Neural progenitor cell (in vitro differentiated cells): ENCODE measurements around the gene TMEM183A. TPM values are rescaled to one million over a fixed set of nuclear protein-coding genes. Genes with fewer than 3 reads are reported as not detected.
"Not testable (repeated sequence)": the region's sequence is repeated elsewhere in the genome, so short reads cannot be mapped to it uniquely, and the experiment has no call there.

Source experiments
- DNase-seq: peaks from one replicate; pipeline ENCODE4 v3.0.0-alpha.2; 2016; ENCODE audit warnings: low spot score
- H2AFZ ChIP-seq: fragments of 200-600 bp; sonication (generic); replicated peaks from 2 replicates; pipeline ENCODE4 v1.6.1; 2016; ENCODE audit warnings: antibody characterized with exemption
- H3F3A ChIP-seq: fragments of 200-600 bp; sonication (generic); 2 replicates; pipeline ENCODE4 v1.6.1; 2016; ENCODE audit warnings: antibody characterized with exemption, low read depth
- H3K27ac ChIP-seq: fragments of 200-600 bp; sonication (generic); 2 replicates; pipeline ENCODE4 v1.5.1; 2016; ENCODE audit warnings: mild to moderate bottlenecking
- H3K27me3 ChIP-seq: fragments of 200-600 bp; sonication (generic); 2 replicates; pipeline ENCODE4 v1.6.1; 2016; ENCODE audit warnings: mild to moderate bottlenecking, moderate library complexity
- H3K36me3 ChIP-seq: fragments of 200-600 bp; sonication (generic); 2 replicates; pipeline ENCODE4 v1.5.1; 2016
- H3K4me1 ChIP-seq: fragments of 200-600 bp; sonication (generic); 2 replicates; pipeline ENCODE4 v1.6.1; 2016; ENCODE audit warnings: mixed run types
- H3K4me2 ChIP-seq: fragments of 200-600 bp; sonication (generic); 2 replicates; pipeline ENCODE4 v1.6.1; 2016
- H3K4me3 ChIP-seq: fragments of 200-600 bp; sonication (generic); 2 replicates; pipeline ENCODE4 v1.5.1; 2016
- H3K79me2 ChIP-seq: fragments of 200-600 bp; sonication (generic); 2 replicates; pipeline ENCODE4 v1.6.1; 2016; ENCODE audit warnings: low read depth
- H3K9ac ChIP-seq: fragments of 200-600 bp; sonication (generic); 2 replicates; pipeline ENCODE4 v1.6.1; 2016
- H3K9me3 ChIP-seq: fragments of 200-600 bp; sonication (generic); 2 replicates; pipeline ENCODE4 v1.5.1; 2016; ENCODE audit warnings: low read depth
- H4K20me1 ChIP-seq: fragments of 200-600 bp; sonication (generic); 2 replicates; pipeline ENCODE4 v1.6.1; 2016; ENCODE audit warnings: low read depth
- H3K27ac Mint-ChIP-seq: 3 replicates; pipeline ENCODE4 v1.8.0; 2021; ENCODE audit warnings: mixed read lengths
- H3K27me3 Mint-ChIP-seq: 2 replicates; pipeline ENCODE4 v1.8.0; 2022; ENCODE audit warnings: low read depth, mild to moderate bottlenecking, inconsistent platforms, moderate library complexity, mixed read lengths; ENCODE audit not compliant: insufficient read depth
- H3K36me3 Mint-ChIP-seq: 3 replicates; pipeline ENCODE4 v1.8.0; 2021; ENCODE audit warnings: mixed read lengths
- H3K4me1 Mint-ChIP-seq: 3 replicates; pipeline ENCODE4 v1.8.0; 2021; ENCODE audit warnings: mixed read lengths
- H3K4me3 Mint-ChIP-seq: 3 replicates; pipeline ENCODE4 v1.8.0; 2021; ENCODE audit warnings: mild to moderate bottlenecking, moderate library complexity, mixed read lengths
- H3K9me3 Mint-ChIP-seq: 3 replicates; pipeline ENCODE4 v1.8.0; 2020; ENCODE audit warnings: mixed read lengths
- CTCF ChIP-seq: fragments of 200-600 bp; sonication (generic); IDR thresholded peaks from 2 replicates; pipeline ENCODE4 v1.5.1; 2017; ENCODE audit warnings: antibody characterized with exemption, mild to moderate bottlenecking
- EZH2 ChIP-seq: fragments of 200-600 bp; sonication (generic); IDR thresholded peaks from 2 replicates; pipeline ENCODE4 v1.6.1; 2017; ENCODE audit warnings: antibody characterized with exemption, mild to moderate bottlenecking, moderate library complexity
- EZH2phosphoT487 ChIP-seq: fragments of 200-600 bp; sonication (generic); IDR thresholded peaks from 2 replicates; pipeline ENCODE4 v1.6.1; 2017; ENCODE audit warnings: antibody characterized with exemption
- total RNA-seq: library from RNA; depleted of rRNA; stranded (reverse); fragments of >200 nt; gene quantifications from 2 replicates; pipeline ENCODE4 v1.2.3, GENCODE V29; 2015; ENCODE audit warnings: low replicate concordance

The TMEM183A gene
- total RNA-seq, 1 donor from 2014 or later = 92.4 TPM

- Histone ChIP-seq H3K9me3 (no peaks in the 10 kb centered on the region), H3K79me2 (no peaks in the 10 kb centered on the region)
- H3K9me3 Mint-ChIP-seq = no peaks in the 10 kb centered on the region
Measured at GRCh38 chr1:202981939-202982338, 25.2 kb upstream of the TMEM183A start.

GRCh38 chr1:202982715-202983430 is 24.3 kb upstream of the TMEM183A start:
- no peaks in the 10 kb centered on the region for H3K9me3 Mint-ChIP-seq
- no peak overlapping the region for H3K27ac Mint-ChIP-seq
- no peak overlapping the region for H3K4me3 Mint-ChIP-seq
- Histone ChIP-seq H3K79me2 (no peaks in the 10 kb centered on the region), H4K20me1 (no peaks in the 10 kb centered on the region), H3K4me1 (no peaks in the 10 kb centered on the region), H3K9ac (no peak overlapping the region), H3K4me3 (no peak overlapping the region), H3K4me2 (no peak overlapping the region), H3F3A (no peaks in the 10 kb centered on the region), H3K27me3 (no peaks in the 10 kb centered on the region), H3K36me3 (no peaks in the 10 kb centered on the region), H3K27ac (no peak overlapping the region), H3K9me3 (no peaks in the 10 kb centered on the region), H2AFZ (no peak overlapping the region)
- no peaks in the 10 kb centered on the region for H3K36me3 Mint-ChIP-seq
- H3K4me1 Mint-ChIP-seq = no peaks in the 10 kb centered on the region
- no peak for TF ChIP-seq EZH2
- no peak for TF ChIP-seq EZH2phosphoT487
- TF ChIP-seq CTCF = no peak
- H3K27me3 Mint-ChIP-seq = peaks cover 6% of the 10 kb centered on the region
- no peak for DNase-seq

More at GRCh38 chr1:202981939-202982338, 25.2 kb upstream of the TMEM183A start:
- Histone ChIP-seq H3K4me2 (no peak overlapping the region), H3K27me3 (no peaks in the 10 kb centered on the region), H2AFZ (no peak overlapping the region), H4K20me1 (no peaks in the 10 kb centered on the region), H3K4me3 (no peak overlapping the region), H3K27ac (no peak overlapping the region), H3K9ac (no peak overlapping the region), H3F3A (no peaks in the 10 kb centered on the region), H3K36me3 (no peaks in the 10 kb centered on the region), H3K4me1 (no peaks in the 10 kb centered on the region)
- no peak for TF ChIP-seq EZH2phosphoT487
- no peak for TF ChIP-seq CTCF
- TF ChIP-seq EZH2 = no peak
- H3K27me3 Mint-ChIP-seq = peaks cover 6% of the 10 kb centered on the region
- no peak for DNase-seq
- H3K36me3 Mint-ChIP-seq = no peaks in the 10 kb centered on the region
- H3K4me3 Mint-ChIP-seq = no peak overlapping the region
- H3K27ac Mint-ChIP-seq = no peak overlapping the region
- H3K4me1 Mint-ChIP-seq = no peaks in the 10 kb centered on the region

- H3K79me2 ChIP-seq, H3K4me2 ChIP-seq, H3K4me1 Mint-ChIP-seq, H3K27ac ChIP-seq, H2AFZ ChIP-seq, H4K20me1 ChIP-seq, H3K27ac Mint-ChIP-seq, H3K9me3 ChIP-seq, H3F3A ChIP-seq, H3K9ac ChIP-seq, DNase-seq, H3K4me3 ChIP-seq, H3K4me3 Mint-ChIP-seq, H3K27me3 ChIP-seq, H3K4me1 ChIP-seq, H3K9me3 Mint-ChIP-seq, H3K36me3 Mint-ChIP-seq, H3K36me3 ChIP-seq: not testable (repeated sequence)
- H3K27me3 Mint-ChIP-seq = peaks cover 11% of the 10 kb centered on the region
Measured at GRCh38 chr1:202986120-202986519, 21.1 kb upstream of the TMEM183A start.

GRCh38 chr1:202987255-202987654 is 19.9 kb upstream of the TMEM183A start:
- no peak overlapping the region for H3K4me3 Mint-ChIP-seq
- Histone ChIP-seq H3K27ac (no peak overlapping the region), H3K79me2 (no peaks in the 10 kb centered on the region), H3K4me1 (no peaks in the 10 kb centered on the region), H3K9me3 (no peaks in the 10 kb centered on the region), H3K4me2 (no peak overlapping the region), H3K4me3 (no peak overlapping the region), H2AFZ (no peak overlapping the region), H3K9ac (no peak overlapping the region), H4K20me1 (no peaks in the 10 kb centered on the region), H3K27me3 (peaks cover 13% of the 10 kb centered on the region), H3K36me3 (no peaks in the 10 kb centered on the region), H3F3A (no peaks in the 10 kb centered on the region)
- DNase-seq = no peak
- H3K9me3 Mint-ChIP-seq = no peaks in the 10 kb centered on the region
- H3K4me1 Mint-ChIP-seq = no peaks in the 10 kb centered on the region
- peaks cover 11% of the 10 kb centered on the region for H3K27me3 Mint-ChIP-seq
- no peaks in the 10 kb centered on the region for H3K36me3 Mint-ChIP-seq
- no peak overlapping the region for H3K27ac Mint-ChIP-seq
- TF ChIP-seq CTCF = no peak
- no peak for TF ChIP-seq EZH2
- TF ChIP-seq EZH2phosphoT487 = no peak
